Activated T-helper 9 cell treated with anti-CD3 and anti-CD28 coated beads, Interleukin-2, amount 50 U/mL, for 16 hours (primary cell): ENCODE data around the gene CAND2.

Experiments
- DNase-seq: peaks from one replicate; pipeline ENCODE4 v3.0.0-alpha.2; 2020; ENCODE audit warnings: low read depth

The CAND2 gene

GRCh38 chr3:12807601-12808359 is 11.3 kb downstream of the CAND2 start:
- DNase-seq = no peak

- no peak for DNase-seq
These were observed 12.1 kb downstream of the CAND2 start for GRCh38 chr3:12808587-12808986.

DNA sequence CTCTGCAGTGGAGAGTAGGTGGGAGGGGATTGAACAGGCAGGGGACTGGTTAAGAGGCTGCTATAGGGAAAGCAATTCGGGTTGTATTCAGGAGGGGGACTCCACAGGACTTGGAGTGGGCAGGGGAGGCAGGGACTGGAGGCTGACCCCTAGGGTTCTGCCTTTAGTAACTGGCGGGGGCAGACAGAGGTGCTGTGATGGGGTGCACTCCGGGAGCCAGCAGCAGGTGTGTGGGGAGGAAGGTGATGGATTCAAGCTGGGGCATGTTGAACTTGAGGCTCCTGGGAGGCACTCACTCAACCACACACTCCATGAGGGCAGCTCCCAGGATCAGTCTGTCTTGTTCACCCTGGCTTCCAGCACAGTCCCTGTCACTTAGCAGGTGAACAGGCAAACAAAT is 12.5 kb downstream of the CAND2 start:
- DNase-seq = no peak

- DNase-seq = no peak
These were observed 13.0 kb downstream of the CAND2 start for GRCh38 chr3:12809435-12809834.

DNA sequence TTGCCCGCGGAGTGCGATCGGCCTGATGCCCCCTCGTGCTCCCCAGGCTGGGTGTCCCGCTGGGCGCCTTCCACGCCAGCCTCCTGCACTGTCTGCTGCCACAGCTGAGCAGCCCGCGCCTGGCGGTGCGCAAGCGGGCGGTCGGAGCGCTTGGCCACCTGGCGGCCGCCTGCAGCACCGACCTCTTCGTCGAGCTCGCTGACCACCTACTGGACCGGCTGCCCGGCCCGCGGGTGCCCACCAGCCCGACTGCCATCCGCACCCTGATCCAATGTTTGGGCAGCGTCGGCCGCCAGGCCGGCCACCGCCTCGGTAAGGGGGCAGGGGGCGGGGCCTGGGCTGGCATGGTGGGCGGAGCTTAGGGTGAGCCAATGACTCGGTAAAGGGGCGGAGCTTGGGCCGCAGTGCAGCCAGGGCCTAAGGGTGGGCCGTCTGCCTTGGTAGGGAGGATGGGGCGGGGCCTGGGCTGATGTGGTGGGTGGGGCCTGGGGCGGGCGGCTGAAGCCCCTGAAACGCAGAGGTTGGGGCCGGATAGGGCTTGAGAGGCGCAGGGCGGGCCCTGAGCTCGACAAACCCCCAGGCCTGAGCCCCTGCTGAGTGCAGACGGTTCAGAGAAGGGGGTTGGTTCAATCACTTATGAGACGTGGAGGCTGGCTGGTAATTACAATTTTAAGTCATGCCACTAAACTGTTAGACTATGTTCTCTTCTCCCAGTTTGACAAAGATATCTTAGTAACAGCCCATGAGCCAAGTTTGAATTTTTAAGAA is 13.7 kb downstream of the CAND2 start:
- DNase-seq = peak; percentile 87

DNA sequence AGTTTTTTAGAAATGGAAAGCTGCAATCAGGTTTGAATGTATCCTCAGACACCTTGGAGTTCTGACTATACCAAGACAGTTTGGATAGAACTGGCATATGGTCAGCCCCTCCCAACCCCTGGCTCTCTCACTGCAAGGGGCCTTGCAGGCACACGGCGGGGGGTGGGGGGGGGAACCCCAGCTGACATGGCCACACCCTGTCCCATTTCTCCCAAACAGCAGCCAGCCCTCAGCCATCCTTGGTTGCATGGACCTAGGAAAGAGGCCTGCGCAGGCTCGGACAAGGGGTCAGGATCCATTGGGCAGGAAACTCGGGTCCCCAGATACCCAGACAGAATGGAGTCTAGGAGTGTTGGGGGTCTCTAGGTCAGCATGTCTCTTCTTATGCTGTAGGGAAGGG is 14.5 kb downstream of the CAND2 start:
- DNase-seq = no peak

- no peak for DNase-seq
These were observed 16.3 kb downstream of the CAND2 start for GRCh38 chr3:12812812-12813211.

DNA sequence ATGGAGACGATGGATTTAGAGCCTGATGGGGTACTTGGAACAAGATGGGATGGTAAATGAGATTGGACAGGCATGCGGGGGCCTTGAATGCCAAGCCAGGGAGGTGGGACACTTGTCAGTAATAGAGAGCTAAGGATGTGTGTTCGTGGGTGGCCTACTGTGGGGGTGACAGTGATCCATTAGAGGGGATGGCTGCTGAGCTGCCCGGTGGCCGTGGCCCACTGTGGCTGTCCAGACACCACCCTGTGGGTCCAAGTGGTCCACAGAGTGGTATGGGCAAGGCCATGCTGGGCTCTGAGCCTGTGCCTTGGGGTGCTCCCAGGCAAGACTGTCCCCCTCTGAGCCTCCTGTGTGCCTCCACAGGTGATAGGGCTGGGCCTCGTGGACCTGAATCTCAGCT is 17.5 kb downstream of the CAND2 start:
- DNase-seq = no peak

GRCh38 chr3:12815078-12815477 is 18.6 kb downstream of the CAND2 start:
- no peak for DNase-seq

DNA sequence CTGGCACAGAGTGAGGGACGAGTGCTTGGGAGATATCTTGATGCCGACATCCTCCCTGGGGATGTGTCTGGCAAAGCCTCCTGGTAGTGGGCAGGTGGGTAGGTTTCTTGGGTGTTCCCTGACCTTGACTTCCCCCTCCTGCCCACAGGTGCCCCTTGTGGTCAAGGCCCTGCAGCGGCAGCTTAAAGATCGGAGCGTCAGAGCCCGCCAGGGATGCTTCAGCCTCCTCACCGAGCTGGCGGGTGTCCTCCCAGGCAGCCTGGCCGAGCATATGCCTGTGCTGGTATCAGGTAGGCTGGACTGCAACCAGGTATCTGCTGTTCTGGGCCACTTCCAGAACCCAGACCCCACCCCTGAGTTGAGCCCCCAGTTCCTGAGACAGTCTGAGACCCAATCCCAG is 19.2 kb downstream of the CAND2 start:
- DNase-seq = no peak

GRCh38 chr3:12816521-12817342 is 20.3 kb downstream of the CAND2 start:
- DNase-seq = no peak

- no peak for DNase-seq
These were observed 20.8 kb downstream of the CAND2 start for GRCh38 chr3:12817343-12817710.

GRCh38 chr3:12818273-12818672 is 21.8 kb downstream of the CAND2 start:
- DNase-seq = no peak

DNA sequence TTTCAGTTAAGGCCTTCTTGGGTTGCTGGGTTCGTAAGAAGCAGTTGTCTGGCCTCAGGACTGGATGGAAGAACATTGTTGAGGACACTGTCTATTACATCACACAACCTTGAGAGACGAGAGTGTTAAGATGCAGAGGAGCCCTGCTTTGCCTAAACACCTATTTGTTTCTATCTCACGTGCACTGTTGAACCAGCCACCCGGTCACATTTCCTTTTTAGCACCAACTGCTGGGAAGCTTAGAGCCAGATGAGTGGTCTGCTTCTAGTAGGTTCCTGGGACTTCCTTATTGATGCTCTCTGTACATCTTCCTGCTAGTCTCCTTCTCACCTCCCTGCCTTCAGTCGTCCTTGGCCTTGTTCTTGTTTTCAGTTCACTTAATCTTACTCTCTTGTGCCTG is 22.3 kb downstream of the CAND2 start:
- no peak for DNase-seq

DNA sequence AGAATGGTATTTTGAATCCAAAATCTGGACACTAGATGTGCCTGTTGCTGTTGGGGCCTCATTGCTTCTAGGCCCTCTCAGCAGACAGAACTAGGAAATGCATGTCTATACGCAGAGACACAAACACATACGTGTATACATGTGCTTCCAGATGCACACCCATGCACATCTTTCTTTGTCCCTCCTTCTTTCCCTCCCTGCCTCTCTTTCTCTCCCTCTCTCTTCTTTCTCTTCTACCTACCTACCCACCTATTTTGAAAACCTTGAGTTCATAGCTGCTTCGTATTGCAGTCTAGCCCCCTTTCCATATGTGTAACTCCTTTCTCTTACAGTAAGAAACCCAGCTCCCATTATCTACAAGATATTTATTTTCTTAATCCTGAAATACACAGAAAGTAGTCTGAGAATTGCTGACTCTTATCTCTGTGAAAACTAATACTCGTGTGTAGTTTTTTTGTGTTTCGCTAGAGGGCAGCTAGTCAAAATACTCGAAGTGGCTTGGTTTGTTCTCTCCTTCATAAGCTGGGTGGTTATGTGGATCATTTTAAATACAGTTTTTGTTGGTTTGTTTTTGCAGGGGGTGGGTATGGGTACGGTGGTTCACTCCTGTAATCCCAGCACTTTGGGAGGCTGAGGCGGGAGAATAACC is 26.4 kb downstream of the CAND2 start:
- no peak for DNase-seq

- no peak for DNase-seq
These were observed 27.8 kb downstream of the CAND2 start for GRCh38 chr3:12824299-12824698.

GRCh38 chr3:12825156-12825555 is 28.7 kb downstream of the CAND2 start:
- DNase-seq = no peak

- no peak for DNase-seq
These were observed 32.3 kb downstream of the CAND2 start for GRCh38 chr3:12828751-12829150.

GRCh38 chr3:12829404-12829803 is 32.9 kb downstream of the CAND2 start:
- no peak for DNase-seq

GRCh38 chr3:12829886-12830784 is 33.7 kb downstream of the CAND2 start:
- DNase-seq = no peak

GRCh38 chr3:12830785-12831156 is 34.3 kb downstream of the CAND2 start:
- no peak for DNase-seq
